K562 (cell line): ENCODE data around the gene SEC24C. TPM values are rescaled to one million over a fixed set of nuclear protein-coding genes. Genes with fewer than 3 reads are reported as not detected.

Source experiments
- E2F4 ChIP-seq: sonication (generic); formaldehyde crosslinking; IDR thresholded peaks from 2 replicates; pipeline ENCODE4 v1.8.0; 2022; ENCODE audit warnings: mild to moderate bottlenecking, low read depth, missing genetic modification reagents
- FOXO4 ChIP-seq: fragments of 450-650 bp; formaldehyde crosslinking; IDR thresholded peaks from 2 replicates; pipeline ENCODE4 v1.4.0; 2020; ENCODE audit warnings: mild to moderate bottlenecking, moderate library complexity
- GMEB1 ChIP-seq: fragments of 250-450 bp; sonication (Bioruptor Pico); IDR thresholded peaks from 2 replicates; pipeline ENCODE4 v1.4.0; 2020; ENCODE audit warnings: mild to moderate bottlenecking
- KLF1 ChIP-seq: fragments of 450-650 bp; IDR thresholded peaks from 2 replicates; pipeline ENCODE4 v1.6.1; 2016; ENCODE audit warnings: missing genetic modification characterization, missing compliant biosample characterization
- LARP7 ChIP-seq: fragments of 450-650 bp; IDR thresholded peaks from 2 replicates; pipeline ENCODE4 v1.6.1; 2016
- MTA3 ChIP-seq: fragments of 450-650 bp; formaldehyde crosslinking; IDR thresholded peaks from 2 replicates; pipeline ENCODE4 v1.6.1; 2017; ENCODE audit warnings: mild to moderate bottlenecking, borderline replicate concordance
- OTX1 ChIP-seq: fragments of 450-650 bp; formaldehyde crosslinking; IDR thresholded peaks from 2 replicates; pipeline ENCODE4 v1.4.0; 2022; ENCODE audit warnings: mild to moderate bottlenecking
- POLR2H ChIP-seq: IDR thresholded peaks from 2 replicates; pipeline ENCODE4 v1.6.1; 2016; ENCODE audit warnings: missing genetic modification characterization, low read depth, mild to moderate bottlenecking, control low read depth, missing compliant biosample characterization, moderate library complexity
- RBBP5 ChIP-seq: fragments of 200-600 bp; sonication (generic); IDR thresholded peaks from 2 replicates; pipeline ENCODE4 v1.6.1; 2012; ENCODE audit warnings: borderline replicate concordance, mild to moderate bottlenecking, low read length, control low read depth, inconsistent platforms; ENCODE audit not compliant: insufficient read depth, poor library complexity, severe bottlenecking
- SMAD4 ChIP-seq: fragments of 250-450 bp; sonication (Bioruptor Pico); conservative IDR thresholded peaks from 2 replicates; pipeline ENCODE4 v1.8.0; 2021; ENCODE audit warnings: inconsistent platforms, mild to moderate bottlenecking, moderate library complexity
- ZBTB11 ChIP-seq, 3 experiments: fragments of 200-800 bp in 1 of 3; fragments of 250-450 bp in 1 of 3; fragments of 450-650 bp in 1 of 3; sonication (Bioruptor Pico) in 1 of 3; sonication (Bioruptor generic) in 1 of 3; formaldehyde crosslinking in 1 of 3; IDR thresholded peaks; 2 replicates each; pipeline versions ENCODE4 v1.6.1 to v1.8.0; 2016 to 2022; ENCODE audit warnings: mild to moderate bottlenecking in 2 of 3, missing genetic modification characterization in 2 of 3, missing compliant biosample characterization in 1 of 3, moderate library complexity in 1 of 3
- ZBTB17 ChIP-seq: fragments of 450-650 bp; formaldehyde crosslinking; IDR thresholded peaks from 2 replicates; pipeline ENCODE4 v1.4.0; 2020; ENCODE audit warnings: mild to moderate bottlenecking
- ZMIZ1 ChIP-seq, 2 experiments: fragments of 150-350 bp in 1 of 2; IDR thresholded peaks; 2 replicates each; pipeline ENCODE4 v1.6.1; 2012 to 2016; ENCODE audit warnings: low read depth in 2 of 2, low read length in 2 of 2, mild to moderate bottlenecking in 1 of 2, moderate library complexity in 1 of 2
- ZNF644 ChIP-seq: fragments of 200-800 bp; sonication (Bioruptor generic); IDR thresholded peaks from 2 replicates; pipeline ENCODE4 v1.6.1; 2016; ENCODE audit warnings: low read depth, missing genetic modification characterization, missing compliant biosample characterization
- polyA plus RNA-seq, 8 experiments: library from polyadenylated mRNA; depleted of rRNA in 4 of 8; stranded (reverse) in 5 of 8; unstranded in 3 of 8; fragments of >200 nt; fragmentation: Nextera tagmentation in 2 of 8; fragmentation: Illumina TruSeq in 1 of 8; extraction: Ambion mirVana in 2 of 8; extraction: Trizol in 1 of 8; gene quantifications; 2 replicates each; pipeline versions ENCODE4 v1.2.1 to v1.2.3, GENCODE V29; 2011 to 2014; ENCODE audit warnings: inconsistent platforms in 1 of 8, missing spikeins in 1 of 8
- total RNA-seq, 7 experiments: library from RNA; depleted of rRNA in 6 of 7; stranded (reverse); fragments of >200 nt in 6 of 7; fragmentation: Illumina TruSeq in 2 of 7; extraction: Trizol in 2 of 7; gene quantifications; 2 replicates each; pipeline versions ENCODE4 v1.2.1 to v1.2.3, GENCODE V29; 2011 to 2021; ENCODE audit warnings: low replicate concordance in 1 of 7

Gene SEC24C
- total and polyA plus RNA-seq, 9 of the 15 experiments (the other 6 are each of a cell fraction or from before 2014, with no cell fraction given): 19.0 to 115 (median 70.5) TPM

- TF ChIP-seq ZMIZ1 (IDR thresholded peaks at IDR 0.05; ENCODE audit: low read depth in 2 of 2, low read length in 2 of 2) (0 out of 4 replicates have a peak, but pooled peaks of 1 of the 2 experiments have one; percentile 48), ZNF644 (tag) (peak; percentile 74; the same call in 1 of the 2 replicates), OTX1 (CRISPR knock-in tag) (peak; percentile 63; the same call in 1 of the 2 replicates), FOXO4 (no peak), LARP7 (no peak), GMEB1 (peak; percentile 9; the same call in 1 of the 2 replicates), SMAD4 (CRISPR knock-in tag) (peak; percentile 54), E2F4 (CRISPR knock-in tag) (no peak), RBBP5 (peak; percentile 90), MTA3 (peak; percentile 96), POLR2H (tag) (peak; percentile 79), ZBTB17 (CRISPR knock-in tag) (peak; percentile 67; the same call in 1 of the 2 replicates), ZBTB11 (CRISPR knock-in tag; IDR thresholded peaks at IDR 0.05) (peak in 2 of 3 experiments; percentile 49 to 93; a peak in 3 of 6 replicates), KLF1 (tag) (0 out of 2 replicates have a peak, but pooled peaks have one; percentile 28)
Measured at GRCh38 chr10:73785211-73785720, 41.1 kb downstream of the SEC24C start, which contains the start of gene ZSWIM8 (continued).
